Cerebellar cortex (tissue), 1 donor: ENCODE results near the gene PCDH11X.
"Not testable (repeated sequence)": the region's sequence is repeated elsewhere in the genome, so short reads cannot be mapped to it uniquely, and the experiment has no call there.

Source experiments
- DNase-seq: peaks from one replicate; pipeline ENCODE4 v3.0.0-alpha.2; 2015; ENCODE audit warnings: low spot score

The PCDH11X gene, protein sequence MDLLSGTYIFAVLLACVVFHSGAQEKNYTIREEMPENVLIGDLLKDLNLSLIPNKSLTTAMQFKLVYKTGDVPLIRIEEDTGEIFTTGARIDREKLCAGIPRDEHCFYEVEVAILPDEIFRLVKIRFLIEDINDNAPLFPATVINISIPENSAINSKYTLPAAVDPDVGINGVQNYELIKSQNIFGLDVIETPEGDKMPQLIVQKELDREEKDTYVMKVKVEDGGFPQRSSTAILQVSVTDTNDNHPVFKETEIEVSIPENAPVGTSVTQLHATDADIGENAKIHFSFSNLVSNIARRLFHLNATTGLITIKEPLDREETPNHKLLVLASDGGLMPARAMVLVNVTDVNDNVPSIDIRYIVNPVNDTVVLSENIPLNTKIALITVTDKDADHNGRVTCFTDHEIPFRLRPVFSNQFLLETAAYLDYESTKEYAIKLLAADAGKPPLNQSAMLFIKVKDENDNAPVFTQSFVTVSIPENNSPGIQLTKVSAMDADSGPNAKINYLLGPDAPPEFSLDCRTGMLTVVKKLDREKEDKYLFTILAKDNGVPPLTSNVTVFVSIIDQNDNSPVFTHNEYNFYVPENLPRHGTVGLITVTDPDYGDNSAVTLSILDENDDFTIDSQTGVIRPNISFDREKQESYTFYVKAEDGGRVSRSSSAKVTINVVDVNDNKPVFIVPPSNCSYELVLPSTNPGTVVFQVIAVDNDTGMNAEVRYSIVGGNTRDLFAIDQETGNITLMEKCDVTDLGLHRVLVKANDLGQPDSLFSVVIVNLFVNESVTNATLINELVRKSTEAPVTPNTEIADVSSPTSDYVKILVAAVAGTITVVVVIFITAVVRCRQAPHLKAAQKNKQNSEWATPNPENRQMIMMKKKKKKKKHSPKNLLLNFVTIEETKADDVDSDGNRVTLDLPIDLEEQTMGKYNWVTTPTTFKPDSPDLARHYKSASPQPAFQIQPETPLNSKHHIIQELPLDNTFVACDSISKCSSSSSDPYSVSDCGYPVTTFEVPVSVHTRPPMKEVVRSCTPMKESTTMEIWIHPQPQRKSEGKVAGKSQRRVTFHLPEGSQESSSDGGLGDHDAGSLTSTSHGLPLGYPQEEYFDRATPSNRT (N-terminal part only)

DNA sequence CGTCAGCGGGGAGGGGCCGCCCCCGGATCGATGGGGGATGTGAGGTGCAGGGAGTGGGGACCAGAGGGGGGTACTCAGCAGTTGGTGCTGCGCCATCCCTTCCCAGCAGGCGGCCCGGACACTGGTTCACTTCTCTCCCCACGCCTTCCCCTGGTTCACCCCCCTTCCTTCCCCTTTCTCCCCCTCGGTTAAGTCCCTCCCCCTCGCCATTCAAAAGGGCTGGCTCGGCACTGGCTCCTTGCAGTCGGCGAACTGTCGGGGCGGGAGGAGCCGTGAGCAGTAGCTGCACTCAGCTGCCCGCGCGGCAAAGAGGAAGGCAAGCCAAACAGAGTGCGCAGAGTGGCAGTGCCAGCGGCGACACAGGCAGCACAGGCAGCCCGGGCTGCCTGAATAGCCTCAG, at the start of gene PCDH11X:
Gene PCDH11X, plus strand, starts transcription at position 241 of the 400 bp plus-strand sequence. CDS start 56,130 bp downstream, outside the sequence.
- not testable (repeated sequence) for DNase-seq

DNA sequence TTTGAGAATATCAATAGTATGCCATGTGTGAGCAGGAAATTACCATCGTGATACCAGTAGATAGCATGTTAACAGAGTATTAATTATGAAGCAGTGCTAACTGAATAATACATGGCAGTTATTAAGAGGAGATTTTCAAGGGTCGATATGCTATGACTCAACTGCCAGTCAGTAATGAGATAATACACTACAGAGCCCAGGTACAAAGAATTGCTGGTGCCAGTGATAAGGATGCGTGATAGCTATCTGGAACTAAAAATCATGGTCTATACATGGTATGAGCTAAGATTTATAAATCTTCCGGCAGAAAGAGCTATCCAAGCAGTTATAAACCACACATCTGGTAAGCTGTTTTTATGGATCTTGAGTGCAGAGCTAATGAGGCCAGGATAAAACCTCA, 31.7 kb upstream of the PCDH11X start:
- not testable (repeated sequence) for DNase-seq

DNA sequence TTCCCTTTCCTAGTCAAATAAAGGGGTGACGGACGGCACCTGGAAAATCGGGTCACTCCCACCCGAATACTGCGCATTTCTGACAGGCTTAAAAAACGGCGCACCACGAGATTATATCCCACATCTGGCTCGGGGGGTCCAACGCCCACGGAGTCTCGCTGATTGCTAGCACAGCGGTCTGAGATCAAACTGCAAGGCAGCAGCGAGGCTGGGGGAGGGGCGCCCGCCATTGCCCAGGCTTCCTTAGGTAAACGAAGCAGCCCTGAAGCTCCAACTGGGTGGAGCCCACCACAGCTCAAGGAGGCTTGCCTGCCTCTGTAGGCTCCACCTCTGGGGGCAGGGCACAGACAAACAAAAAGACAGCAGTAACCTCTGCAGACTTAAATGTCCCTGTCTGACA, 26.2 kb upstream of the PCDH11X start:
- DNase-seq, result not testable (repeated sequence)

DNA sequence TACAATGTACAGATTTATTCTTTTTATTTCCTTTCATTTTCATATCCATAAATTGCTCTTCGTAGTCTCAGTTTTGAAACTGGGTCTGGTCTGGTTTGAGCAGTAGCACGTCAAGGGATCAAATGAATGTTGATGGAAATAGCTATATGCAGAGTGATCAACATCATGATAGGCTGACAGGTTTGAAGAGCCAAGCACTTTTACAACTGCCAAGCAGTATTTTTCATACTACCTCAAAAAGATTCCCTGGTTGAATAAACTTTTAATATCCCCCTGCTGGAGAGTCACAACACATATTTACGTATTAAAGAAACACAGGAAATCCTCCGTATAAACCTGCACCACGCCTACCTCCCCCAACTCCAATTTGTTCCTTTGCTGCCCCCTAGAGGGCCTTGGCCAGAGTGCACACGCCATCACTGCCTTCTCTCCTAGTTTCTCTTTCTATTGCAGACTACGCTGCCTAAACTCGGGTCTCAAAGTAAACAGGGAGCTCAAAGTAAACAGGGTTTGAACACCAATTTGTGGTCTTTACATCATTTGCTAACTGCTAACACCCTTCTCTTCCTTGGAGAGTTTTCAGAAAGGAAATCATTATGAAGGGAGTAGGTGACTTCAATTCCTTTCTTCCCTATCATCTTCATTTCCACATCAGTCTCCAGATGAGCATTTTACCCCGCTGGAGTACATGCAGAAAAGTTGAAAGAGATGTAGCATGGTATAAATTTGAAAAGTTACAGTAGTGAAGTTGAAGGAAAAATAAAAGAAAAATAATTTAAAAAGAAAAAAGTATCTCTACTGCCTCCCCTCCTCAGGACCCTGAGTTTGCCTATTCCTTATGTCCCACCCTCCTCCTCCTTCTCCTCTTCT, 8.3 kb upstream of the PCDH11X start:
- DNase-seq, result not testable (repeated sequence)

DNA sequence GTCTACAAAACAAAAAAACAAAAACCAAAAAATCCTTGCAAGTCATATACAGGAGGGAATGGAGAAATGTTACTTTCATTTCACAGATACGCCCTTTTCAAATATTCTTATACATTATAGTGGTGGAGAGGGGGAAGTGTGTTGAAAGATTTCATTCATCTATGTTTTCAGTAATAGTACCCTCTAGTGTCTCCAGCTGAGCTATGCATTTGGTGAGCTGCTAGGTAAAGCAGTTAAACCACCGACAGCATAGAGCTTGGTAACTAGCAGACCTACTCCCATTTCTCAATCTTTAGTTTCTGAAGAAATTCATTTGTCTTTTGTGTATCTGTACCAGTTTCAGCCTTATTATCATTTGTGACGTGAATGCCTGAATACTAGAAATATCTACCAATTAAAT, 5.2 kb upstream of the PCDH11X start:
- DNase-seq, result not testable (repeated sequence)

DNA sequence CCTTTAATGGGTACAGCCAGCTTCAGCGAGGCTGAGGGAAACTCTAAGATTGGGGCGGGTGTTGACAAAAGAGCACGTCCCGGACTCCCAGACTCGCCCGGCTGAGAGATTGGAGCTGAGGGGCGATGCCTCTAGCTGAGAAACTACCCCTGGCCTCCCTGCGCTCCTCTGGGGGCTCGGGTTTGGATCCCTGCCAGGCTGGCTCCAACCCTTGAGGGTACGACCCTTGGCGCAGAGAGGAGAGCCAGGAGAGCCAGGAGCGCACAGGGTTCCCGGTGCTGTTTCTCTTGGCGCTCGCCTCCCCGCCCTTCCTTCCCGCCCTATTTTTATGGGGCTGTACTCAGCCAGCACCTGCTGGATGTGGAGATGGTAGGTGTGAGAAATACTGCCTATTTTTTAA, 833 bp downstream of the PCDH11X start:
- DNase-seq, result not testable (repeated sequence)

DNA sequence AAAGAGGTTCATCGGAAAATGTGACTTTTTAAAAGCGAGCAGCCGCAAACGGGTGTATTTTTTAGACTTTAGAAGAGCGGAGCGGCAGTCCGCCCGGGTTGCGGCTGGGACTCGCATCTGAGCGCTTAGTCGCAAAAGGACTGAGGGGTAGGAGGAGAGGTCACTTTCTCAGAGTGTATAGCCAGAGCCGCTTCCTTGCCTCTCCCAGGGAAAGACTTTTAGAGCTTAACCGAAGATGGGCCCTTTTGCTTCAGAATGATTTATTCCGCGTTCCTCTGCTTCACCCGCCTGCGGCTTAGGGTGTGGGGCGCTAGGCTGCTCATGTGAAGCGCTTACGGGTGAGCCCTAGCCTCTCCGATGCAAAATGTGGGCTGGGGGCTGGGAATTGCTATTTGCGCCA, 1.5 kb downstream of the PCDH11X start:
- not testable (repeated sequence) for DNase-seq

DNA sequence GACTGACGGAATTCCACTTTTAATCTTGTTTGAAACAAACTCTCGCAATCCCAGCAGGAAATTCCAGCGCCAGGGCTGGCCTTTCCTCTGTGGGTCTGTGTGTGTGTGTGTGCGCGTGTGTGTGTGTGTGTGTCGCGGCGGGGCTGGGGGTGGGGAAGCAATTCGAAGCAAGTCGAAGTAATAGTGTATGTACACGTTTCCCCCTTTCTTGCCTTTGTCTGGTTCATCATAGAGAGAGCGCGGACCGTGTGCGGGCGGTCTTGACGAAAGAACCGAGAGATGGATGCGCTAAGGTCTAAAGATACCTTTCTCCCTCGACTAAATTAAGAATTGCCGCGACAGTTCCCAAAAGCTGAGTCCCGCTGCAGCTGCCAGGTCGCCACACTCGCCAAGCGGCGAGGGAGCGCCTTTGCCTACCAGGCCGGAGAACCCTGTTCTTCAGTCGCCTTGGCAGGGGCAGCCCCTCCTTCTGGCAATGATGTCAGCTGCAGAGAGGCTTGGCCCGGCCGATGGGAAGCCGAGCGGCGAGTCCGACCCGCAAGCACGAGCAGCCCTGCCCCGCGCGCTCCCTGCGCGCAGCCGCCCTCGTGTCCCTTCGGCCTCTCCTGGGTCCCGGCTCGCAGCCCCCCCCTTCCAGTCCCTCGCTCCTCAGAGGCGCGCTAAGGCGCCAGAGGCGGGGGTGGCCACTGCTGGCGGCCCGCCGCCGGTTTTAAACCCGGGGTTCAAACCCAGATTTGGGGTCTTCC, 2.6 kb downstream of the PCDH11X start:
- DNase-seq, result not testable (repeated sequence)

DNA sequence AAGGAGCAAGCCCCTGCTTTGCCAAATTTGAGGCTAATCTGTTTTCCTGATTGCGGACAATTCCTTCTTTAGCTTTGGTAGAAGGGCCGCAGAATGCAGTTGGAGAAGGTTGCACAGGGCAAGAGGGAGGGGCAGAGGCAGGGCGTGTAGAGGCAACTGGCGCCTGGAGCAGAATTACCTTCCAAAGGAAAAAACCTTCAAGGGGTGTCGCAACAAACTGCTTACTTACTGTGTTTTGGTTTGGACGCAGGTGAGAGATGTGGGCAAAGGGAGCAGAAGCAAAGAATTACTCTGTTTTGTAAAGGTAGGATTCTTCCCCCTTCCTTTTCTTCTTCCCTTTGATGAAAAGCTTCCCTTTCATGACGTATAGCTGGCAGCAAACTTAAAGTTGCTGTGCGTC, 3.6 kb downstream of the PCDH11X start:
- not testable (repeated sequence) for DNase-seq

DNA sequence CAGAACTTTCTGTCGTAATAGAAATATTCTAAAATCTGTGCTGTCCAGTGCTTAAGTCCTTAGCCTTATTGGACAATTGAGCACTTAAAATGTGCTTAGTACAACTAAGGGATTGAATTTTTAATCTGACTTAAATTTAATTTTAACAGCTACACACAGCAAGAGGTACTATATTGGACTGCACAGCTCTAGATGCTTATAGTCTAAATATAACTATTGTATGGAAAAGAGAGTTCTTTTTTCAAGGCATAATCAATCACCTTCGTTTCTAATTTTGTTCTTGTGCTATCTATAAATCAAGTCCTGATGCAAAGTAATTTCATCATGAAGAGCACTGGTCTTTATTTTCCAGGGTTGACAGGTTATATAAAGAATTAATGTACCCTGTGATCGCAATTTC, 38.4 kb downstream of the PCDH11X start:
- DNase-seq, result not testable (repeated sequence)

DNA sequence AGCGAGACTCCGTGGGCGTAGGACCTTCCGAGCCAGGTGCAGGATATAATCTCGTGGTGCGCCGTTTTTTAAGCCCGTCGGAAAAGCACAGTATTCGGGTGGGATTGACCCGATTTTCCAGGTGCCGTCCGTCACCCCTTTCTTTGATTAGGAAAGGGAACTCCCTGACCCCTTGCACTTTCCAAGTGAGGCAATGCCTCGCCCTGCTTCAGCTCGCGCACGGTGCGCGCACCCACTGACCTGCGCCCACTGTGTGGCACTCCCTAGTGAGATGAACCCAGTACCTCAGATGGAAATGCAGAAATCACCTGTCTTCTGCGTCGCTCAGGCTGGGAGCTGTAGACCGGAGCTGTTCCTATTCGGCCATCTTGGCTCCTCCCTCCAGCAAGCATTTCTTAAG, 46.1 kb downstream of the PCDH11X start:
- not testable (repeated sequence) for DNase-seq
